GM23248 (cell line): ENCODE results near the gene FBXW7. TPM values are rescaled to one million over a fixed set of nuclear protein-coding genes. Genes with fewer than 3 reads are reported as not detected.

Source experiments
- DNase-seq: peaks from one replicate; pipeline ENCODE4 v3.0.0-alpha.2; 2015
- H2AFZ ChIP-seq: fragments of 200-600 bp; sonication (generic); 2 replicates; pipeline ENCODE4 v1.6.1; 2016; ENCODE audit warnings: antibody characterized with exemption
- H3F3A ChIP-seq: fragments of 200-600 bp; sonication (generic); 2 replicates; pipeline ENCODE4 v1.6.1; 2016; ENCODE audit warnings: mild to moderate bottlenecking, antibody characterized with exemption, mixed run types; ENCODE audit not compliant: insufficient read depth
- H3K27ac ChIP-seq: fragments of 200-600 bp; sonication (generic); 2 replicates; pipeline ENCODE4 v1.5.1; 2016; ENCODE audit warnings: mild to moderate bottlenecking
- H3K27me3 ChIP-seq: fragments of 200-600 bp; sonication (generic); replicated peaks from 2 replicates; pipeline ENCODE4 v1.6.1; 2016; ENCODE audit warnings: mild to moderate bottlenecking; ENCODE audit not compliant: insufficient read depth
- H3K36me3 ChIP-seq: fragments of 200-600 bp; sonication (generic); 2 replicates; pipeline ENCODE4 v1.6.1; 2016; ENCODE audit warnings: low read depth, mild to moderate bottlenecking
- H3K4me1 ChIP-seq: fragments of 200-600 bp; sonication (generic); 2 replicates; pipeline ENCODE4 v1.6.1; 2016; ENCODE audit warnings: mild to moderate bottlenecking; ENCODE audit not compliant: insufficient read depth
- H3K4me2 ChIP-seq: fragments of 200-600 bp; sonication (generic); one replicate; pipeline ENCODE4 v1.6.1; 2016; ENCODE audit warnings: mild to moderate bottlenecking; ENCODE audit not compliant: unreplicated experiment
- H3K4me3 ChIP-seq: fragments of 200-600 bp; sonication (generic); 2 replicates; pipeline ENCODE4 v1.5.1; 2016; ENCODE audit warnings: mild to moderate bottlenecking
- H3K79me2 ChIP-seq: fragments of 200-600 bp; sonication (generic); 2 replicates; pipeline ENCODE4 v1.6.1; 2016; ENCODE audit warnings: mild to moderate bottlenecking; ENCODE audit not compliant: insufficient read depth
- H3K9ac ChIP-seq: fragments of 200-600 bp; sonication (generic); 2 replicates; pipeline ENCODE4 v1.6.1; 2016; ENCODE audit warnings: mild to moderate bottlenecking
- H3K9me2 ChIP-seq: fragments of 200-600 bp; sonication (generic); 2 replicates; pipeline ENCODE4 v1.6.1; 2016; ENCODE audit warnings: mixed run types, mild to moderate bottlenecking, moderate library complexity; ENCODE audit not compliant: insufficient read depth
- H3K9me3 ChIP-seq: fragments of 200-600 bp; sonication (generic); one replicate; pipeline ENCODE4 v1.6.1; 2017; ENCODE audit warnings: low read depth
- H4K20me1 ChIP-seq: fragments of 200-600 bp; sonication (generic); 2 replicates; pipeline ENCODE4 v1.6.0; 2016; ENCODE audit not compliant: insufficient read depth
- EZH2 ChIP-seq: fragments of 200-600 bp; sonication (generic); IDR thresholded peaks from 2 replicates; pipeline ENCODE4 v1.6.1; 2018; ENCODE audit warnings: antibody characterized with exemption, mild to moderate bottlenecking; ENCODE audit not compliant: insufficient read depth, poor library complexity, severe bottlenecking
- EZH2phosphoT487 ChIP-seq: fragments of 200-600 bp; sonication (generic); IDR thresholded peaks from 2 replicates; pipeline ENCODE4 v1.6.1; 2018; ENCODE audit warnings: antibody characterized with exemption, moderate library complexity, mild to moderate bottlenecking, low read depth; ENCODE audit not compliant: insufficient read depth
- whole genome bisulfite sequencing, 2 experiments: methylation state at CpG; one replicate each; pipeline ENCODE4 v1.1.6; 2015 to 2017; ENCODE audit warnings: low lambda C conversion rate in 2 of 2, low coverage in 1 of 2; ENCODE audit errors: missing lambda C conversion rate in 2 of 2; 5-methylcytosine and 5-hydroxymethylcytosine counted together
- in situ Hi-C: fragments of 300-500 bp; cut with MboI; formaldehyde crosslinking; loops from 2 replicates; pipeline ENCODE4 v1.15.0; 2020
- polyA plus RNA-seq: library from polyadenylated mRNA; unstranded; fragments of >200 nt; fragmentation: Nextera tagmentation; extraction: Ambion mirVana; gene quantifications from 2 replicates; pipeline ENCODE4 v1.2.1, GENCODE V29; 2016
- total RNA-seq: library from RNA; depleted of rRNA; stranded (reverse); fragments of >200 nt; shearing (Covaris generic); gene quantifications from 2 replicates; pipeline ENCODE4 v1.2.3, GENCODE V29; 2014

Gene FBXW7
- total and polyA plus RNA-seq, 2 experiments from 2014 or later = 8.8 to 29.0 TPM

GRCh38 chr4:152283801-152284470 is 252.0 kb downstream of the FBXW7 start:
- no peaks in the 10 kb centered on the region for H3K9me2 ChIP-seq
- H3K9me3 ChIP-seq = no peaks in the 10 kb centered on the region
- DNase-seq = peak; percentile 72
- in situ Hi-C loops = no loop called here
- H2AFZ ChIP-seq = no peak overlapping the region
- H3K4me1 ChIP-seq = peaks cover 11% of the 10 kb centered on the region
- peak overlapping the region; percentile 29 for H3K4me2 ChIP-seq
- H3K9ac ChIP-seq = no peak overlapping the region
- TF ChIP-seq EZH2 = no peak
- TF ChIP-seq EZH2phosphoT487 = no peak
- H3F3A ChIP-seq = no peaks in the 10 kb centered on the region
- no peaks in the 10 kb centered on the region for H3K27me3 ChIP-seq
- H3K79me2 ChIP-seq = no peaks in the 10 kb centered on the region
- WGBS, 2 experiments = 67 to 69% methylated on average over 2 of the region's 2 CpGs
- H3K36me3 ChIP-seq = no peaks in the 10 kb centered on the region
- no peak overlapping the region for H3K4me3 ChIP-seq
- H4K20me1 ChIP-seq = no peaks in the 10 kb centered on the region
- H3K27ac ChIP-seq = no peak overlapping the region

DNA sequence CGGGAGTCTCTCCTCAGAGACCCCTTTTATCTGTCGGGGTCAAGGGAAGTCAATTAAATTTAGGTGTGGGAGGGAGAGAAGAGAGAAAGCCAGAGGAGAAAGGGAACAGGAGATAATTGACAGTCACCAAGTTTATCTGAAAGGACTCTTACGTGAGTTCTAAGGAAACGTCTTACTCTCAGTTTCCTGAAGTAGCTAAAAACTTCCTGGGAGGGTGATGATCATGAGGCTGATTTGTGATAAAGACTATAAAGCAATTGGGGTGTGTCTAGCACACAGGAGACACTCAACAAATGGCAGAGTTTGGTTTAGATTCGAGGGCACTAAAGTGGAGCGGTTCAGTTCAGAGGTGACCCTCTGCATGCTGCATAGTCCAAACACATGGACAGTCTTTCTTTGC is 254.1 kb downstream of the FBXW7 start:
- no peak overlapping the region for H3K4me3 ChIP-seq
- H3F3A ChIP-seq = no peaks in the 10 kb centered on the region
- no peaks in the 10 kb centered on the region for H3K36me3 ChIP-seq
- no peak overlapping the region for H3K9ac ChIP-seq
- 79 to 82% methylated on average over 6 of the region's 6 CpGs for WGBS, 2 experiments
- TF ChIP-seq EZH2 (no peak), EZH2phosphoT487 (no peak)
- H3K27me3 ChIP-seq = no peaks in the 10 kb centered on the region
- H3K27ac ChIP-seq = no peak overlapping the region
- H4K20me1 ChIP-seq = no peaks in the 10 kb centered on the region
- no peak overlapping the region for H2AFZ ChIP-seq
- no peaks in the 10 kb centered on the region for H3K79me2 ChIP-seq
- in situ Hi-C loops = no loop called here
- H3K9me2 ChIP-seq = no peaks in the 10 kb centered on the region
- DNase-seq = no peak
- no peaks in the 10 kb centered on the region for H3K9me3 ChIP-seq
- peaks cover 11% of the 10 kb centered on the region for H3K4me1 ChIP-seq
- H3K4me2 ChIP-seq = no peak overlapping the region

DNA sequence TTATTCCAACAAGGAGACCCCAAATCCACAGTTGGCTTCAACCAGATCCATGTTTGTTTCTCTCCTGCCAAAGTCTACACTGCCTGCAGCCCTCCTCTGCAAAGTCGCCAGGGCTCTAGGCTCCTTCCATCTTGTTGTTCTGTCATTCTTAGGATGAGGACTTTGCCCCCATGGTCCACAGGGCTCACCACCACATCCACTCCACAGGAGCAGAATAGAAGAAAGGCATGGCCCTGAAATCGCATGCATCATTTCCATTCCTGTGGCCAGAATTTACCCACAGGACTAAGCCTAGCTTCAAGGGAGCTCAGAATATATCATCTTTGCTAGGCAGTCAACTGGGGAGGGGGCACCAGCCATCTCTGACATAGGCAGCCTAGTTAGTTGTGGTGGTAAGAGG is 254.7 kb downstream of the FBXW7 start:
- WGBS, 2 experiments = 88% methylated on average over 2 of the region's 2 CpGs
- in situ Hi-C loops = no loop called here
- DNase-seq = no peak

DNA sequence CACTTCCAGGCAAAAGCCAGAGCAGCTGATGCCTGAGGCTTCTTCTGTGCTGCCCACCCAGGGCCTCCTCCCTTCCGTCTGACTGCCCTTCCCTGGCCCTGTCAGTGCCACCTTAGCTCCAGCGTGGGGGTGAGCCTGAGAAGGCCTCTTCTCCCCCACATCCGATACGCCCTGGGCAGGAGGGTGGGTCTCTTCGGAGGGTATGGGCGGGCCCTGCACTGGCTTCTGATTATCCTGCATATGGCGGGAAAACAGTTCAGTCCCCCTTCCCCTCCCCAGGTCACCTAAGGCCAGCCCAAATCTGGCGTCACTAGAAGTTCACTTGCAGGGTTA is 256.7 kb downstream of the FBXW7 start:
- Histone ChIP-seq H3K4me3 (no peak overlapping the region), H3K9ac (no peak overlapping the region), H3F3A (no peaks in the 10 kb centered on the region), H4K20me1 (no peaks in the 10 kb centered on the region), H3K4me1 (peaks cover 8% of the 10 kb centered on the region), H3K27me3 (no peaks in the 10 kb centered on the region), H3K79me2 (no peaks in the 10 kb centered on the region), H3K4me2 (no peak overlapping the region), H2AFZ (no peak overlapping the region), H3K9me3 (no peaks in the 10 kb centered on the region), H3K27ac (no peak overlapping the region), H3K36me3 (no peaks in the 10 kb centered on the region), H3K9me2 (no peaks in the 10 kb centered on the region)
- 92 to 96% methylated on average over 8 of the region's 8 CpGs for WGBS, 2 experiments
- no peak for TF ChIP-seq EZH2
- TF ChIP-seq EZH2phosphoT487 = no peak
- no peak for DNase-seq
- in situ Hi-C loops = no loop called here

More for the DNA sequence above, 254.7 kb downstream of the FBXW7 start:
- Histone ChIP-seq H3K36me3 (no peaks in the 10 kb centered on the region), H3F3A (no peaks in the 10 kb centered on the region), H3K9me2 (no peaks in the 10 kb centered on the region), H3K4me2 (no peak overlapping the region), H2AFZ (no peak overlapping the region), H3K4me1 (peaks cover 11% of the 10 kb centered on the region), H3K79me2 (no peaks in the 10 kb centered on the region), H3K4me3 (no peak overlapping the region), H3K9ac (no peak overlapping the region), H3K27ac (no peak overlapping the region), H3K27me3 (no peaks in the 10 kb centered on the region), H4K20me1 (no peaks in the 10 kb centered on the region), H3K9me3 (no peaks in the 10 kb centered on the region)
- TF ChIP-seq EZH2 (no peak), EZH2phosphoT487 (no peak)
